ENCODE results near the gene SYK.
"Not testable (repeated sequence)": the region's sequence is repeated elsewhere in the genome, so short reads cannot be mapped to it uniquely, and the experiment has no call there.

SYK gene

GRCh38 chr9:90871327-90871935, 69.8 kb downstream of the SYK start:
- in situ Hi-C loops (cut with MboI; ENCODE audit: low sequenced_read_pairs): loop anchor here (25.0 kb wide), 1 partner anchor 734 kb away; no protein-coding TSS in a partner anchor

DNA sequence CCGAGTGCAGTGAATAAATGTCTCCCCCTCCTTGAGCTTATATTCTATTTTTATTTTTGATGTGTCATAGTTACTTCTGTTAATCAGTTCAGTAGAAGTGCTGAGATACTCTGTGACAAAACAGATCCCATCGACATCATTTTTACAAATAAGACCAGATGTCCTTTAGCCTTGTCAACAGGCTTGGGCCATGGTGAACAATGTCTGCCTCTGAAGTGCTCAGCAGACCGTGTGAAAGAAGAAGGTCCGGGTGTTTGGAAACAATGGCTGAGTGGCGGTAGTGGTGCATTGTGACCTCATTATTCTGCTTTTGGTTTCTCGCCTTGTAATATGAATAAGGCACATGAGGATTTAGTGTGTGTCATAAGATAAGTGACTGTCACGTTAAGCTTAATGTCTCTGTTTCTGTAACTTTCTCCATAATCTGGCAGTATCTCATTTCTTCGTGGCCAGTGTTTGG, 71.2 kb downstream of the SYK start:
- in situ Hi-C loops (cut with MboI; ENCODE audit: low sequenced_read_pairs): loop anchor here (25.0 kb wide), 1 partner anchor 736 kb away; no protein-coding TSS in a partner anchor

DNA sequence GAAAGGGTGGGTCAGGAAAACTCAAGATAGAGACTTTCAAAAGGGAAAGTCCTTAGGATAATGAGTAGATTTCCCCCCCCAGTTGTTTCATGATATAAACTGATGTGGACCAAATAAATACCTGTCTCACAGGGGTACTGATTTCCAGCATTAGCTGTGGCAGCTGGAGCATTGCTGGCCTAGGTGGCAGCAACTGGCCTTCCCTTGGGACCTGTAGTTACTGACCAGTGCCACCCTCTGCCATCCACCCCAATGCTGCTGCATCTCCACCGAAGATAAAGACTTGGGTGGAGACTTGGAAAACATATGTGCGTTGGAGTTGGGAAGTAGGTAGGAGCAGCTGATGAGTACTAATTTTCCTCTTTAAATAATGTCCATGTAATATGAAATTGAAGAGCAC, 71.8 kb downstream of the SYK start:
- in situ Hi-C loops (cut with MboI; ENCODE audit: low sequenced_read_pairs): loop anchor here (25.0 kb wide), 1 partner anchor 736 kb away; no protein-coding TSS in a partner anchor

GRCh38 chr9:90874194-90874593, 72.6 kb downstream of the SYK start:
- in situ Hi-C loops (cut with MboI; ENCODE audit: low sequenced_read_pairs): loop anchor here (25.0 kb wide), 1 partner anchor 737 kb away; no protein-coding TSS in a partner anchor

DNA sequence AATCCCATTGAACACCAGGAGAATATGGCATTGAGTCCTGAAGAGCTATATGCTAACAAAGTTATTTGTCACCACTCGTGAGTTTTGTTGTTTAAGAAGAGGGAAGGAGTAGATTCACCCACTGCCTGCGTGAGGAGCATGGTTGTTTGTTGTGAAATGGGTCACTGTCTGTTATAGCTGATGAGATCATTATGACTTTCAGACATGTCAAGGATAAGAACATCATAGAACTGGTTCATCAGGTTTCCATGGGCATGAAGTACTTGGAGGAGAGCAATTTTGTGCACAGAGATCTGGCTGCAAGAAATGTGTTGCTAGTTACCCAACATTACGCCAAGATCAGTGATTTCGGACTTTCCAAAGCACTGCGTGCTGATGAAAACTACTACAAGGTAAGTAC, 76.9 kb downstream of the SYK start:
- in situ Hi-C loops (cut with MboI; ENCODE audit: low sequenced_read_pairs): no loop called here

DNA sequence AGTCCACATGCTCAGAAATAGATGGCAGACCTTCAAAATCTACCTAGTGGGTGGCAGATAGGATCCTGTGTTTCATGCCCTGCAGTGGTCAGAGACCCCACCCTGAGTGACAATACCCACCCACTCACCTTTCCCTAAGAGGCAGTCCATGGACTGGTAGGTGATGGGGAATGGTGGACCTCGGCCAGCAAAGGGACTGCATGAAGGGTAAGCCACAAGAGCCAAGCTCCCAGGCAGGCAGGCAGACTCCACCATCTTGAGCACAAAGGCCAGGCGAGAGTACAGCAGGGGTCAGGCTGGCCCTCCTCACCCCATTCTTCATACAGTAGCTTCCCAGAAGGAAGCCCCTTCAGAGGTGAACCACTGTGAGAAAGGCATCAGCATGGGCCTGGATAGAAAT, 78.4 kb downstream of the SYK start:
- in situ Hi-C loops (cut with MboI; ENCODE audit: low sequenced_read_pairs): no loop called here

GRCh38 chr9:90880669-90881068, 79.0 kb downstream of the SYK start:
- in situ Hi-C loops (cut with MboI; ENCODE audit: low sequenced_read_pairs): no loop called here

- in situ Hi-C loops (cut with MboI; ENCODE audit: low sequenced_read_pairs): no loop called here
Measured at GRCh38 chr9:90881648-90882047, 80.0 kb downstream of the SYK start.

DNA sequence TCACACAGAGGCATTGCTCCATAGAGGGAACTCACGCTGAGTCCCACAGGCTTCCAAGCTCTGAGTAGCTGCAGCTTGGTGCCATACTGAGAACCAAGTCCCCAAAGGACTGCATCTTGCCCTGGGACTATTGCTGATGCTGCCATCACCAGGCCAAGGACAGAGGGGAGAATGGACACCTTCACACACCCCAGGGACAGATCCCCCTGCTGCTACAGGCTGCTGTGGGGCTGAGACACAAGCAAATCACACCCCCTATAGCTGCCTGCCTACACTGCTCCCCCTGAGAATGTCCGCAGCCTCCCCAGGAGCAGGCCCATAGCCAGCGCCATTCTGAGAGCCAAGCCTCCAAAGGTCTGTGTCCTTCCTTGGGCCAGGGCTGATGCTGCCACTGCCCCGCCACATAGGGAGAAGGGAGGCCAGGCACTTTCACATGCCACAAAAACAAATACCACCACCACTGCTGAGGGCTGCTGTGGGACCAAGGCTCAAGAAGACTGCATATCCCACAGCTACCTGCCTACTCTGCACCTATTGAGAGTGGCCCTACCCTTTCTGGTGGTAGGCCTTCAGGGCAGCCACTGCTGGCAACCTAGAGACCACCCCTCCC, 81.5 kb downstream of the SYK start:
- in situ Hi-C loops (cut with MboI; ENCODE audit: low sequenced_read_pairs): no loop called here

GRCh38 chr9:90883661-90884060, 82.0 kb downstream of the SYK start:
- in situ Hi-C loops (cut with MboI; ENCODE audit: low sequenced_read_pairs): no loop called here

- in situ Hi-C loops (cut with MboI; ENCODE audit: low sequenced_read_pairs): no loop called here
Measured at GRCh38 chr9:90884178-90884577, 82.6 kb downstream of the SYK start.

DNA sequence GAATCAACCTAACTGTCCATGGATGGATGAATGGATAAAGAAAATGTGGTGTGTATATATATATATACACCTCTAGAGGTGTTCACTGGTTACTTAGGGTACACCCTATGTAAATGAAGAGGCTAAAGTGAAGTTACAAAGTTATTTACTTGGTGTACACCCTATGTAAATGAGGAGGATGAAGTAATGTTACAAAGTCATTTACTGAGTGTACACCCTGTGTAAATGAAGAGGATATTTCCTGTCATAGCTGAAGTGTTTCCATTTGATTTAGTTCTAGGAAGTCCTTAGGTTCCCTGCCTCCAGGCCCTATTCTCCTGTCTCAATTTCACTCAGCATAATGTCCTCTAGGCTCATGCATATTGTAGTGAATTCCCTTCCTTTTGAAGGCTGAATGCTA, 85.2 kb downstream of the SYK start:
- in situ Hi-C loops (cut with MboI; ENCODE audit: low sequenced_read_pairs): not testable (repeated sequence)

GRCh38 chr9:90888941-90889340, 87.3 kb downstream of the SYK start:
- in situ Hi-C loops (cut with MboI; ENCODE audit: low sequenced_read_pairs): no loop called here

- in situ Hi-C loops (cut with MboI; ENCODE audit: low sequenced_read_pairs): no loop called here
Measured at GRCh38 chr9:90890146-90890810, 88.7 kb downstream of the SYK start.

GRCh38 chr9:90891308-90892040, 89.9 kb downstream of the SYK start:
- in situ Hi-C loops (cut with MboI; ENCODE audit: low sequenced_read_pairs): no loop called here

GRCh38 chr9:90892918-90893317, 91.3 kb downstream of the SYK start:
- in situ Hi-C loops (cut with MboI; ENCODE audit: low sequenced_read_pairs): no loop called here

- in situ Hi-C loops (cut with MboI; ENCODE audit: low sequenced_read_pairs): no loop called here
Measured at GRCh38 chr9:90893706-90894105, 92.1 kb downstream of the SYK start.

DNA sequence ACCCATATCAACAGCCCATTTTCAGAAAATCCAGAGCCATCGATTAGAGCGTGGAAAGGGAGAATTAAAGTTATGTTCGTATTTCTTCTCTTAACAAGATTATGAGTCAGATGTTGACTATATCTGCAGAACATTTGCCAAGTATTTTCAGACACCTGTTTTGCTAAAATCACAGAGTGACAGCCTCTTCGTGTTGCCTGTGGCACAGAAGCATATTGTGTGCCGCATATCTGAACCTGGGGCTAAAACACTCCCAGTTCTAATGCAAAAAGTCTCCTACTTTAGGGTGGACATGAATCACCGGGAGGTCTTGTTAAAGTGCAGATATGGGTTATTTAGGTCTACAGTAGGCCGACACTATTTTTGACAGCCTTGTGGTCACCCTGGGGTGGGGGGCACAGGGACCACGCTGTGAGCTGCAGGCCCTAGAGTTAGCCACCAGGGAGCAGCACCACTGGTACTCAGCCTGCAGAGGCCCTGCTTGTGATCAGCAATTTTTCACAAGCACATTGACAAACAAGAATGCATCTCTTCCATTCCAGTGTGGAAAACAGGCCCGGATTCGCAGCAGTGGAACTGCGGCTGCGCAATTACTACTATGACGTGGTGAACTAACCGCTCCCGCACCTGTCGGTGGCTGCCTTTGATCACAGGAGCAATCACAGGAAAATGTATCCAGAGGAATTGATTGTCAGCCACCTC, 93.5 kb downstream of the SYK start:
- in situ Hi-C loops (cut with MboI; ENCODE audit: low sequenced_read_pairs): no loop called here

GRCh38 chr9:90895786-90896185, 94.2 kb downstream of the SYK start:
- in situ Hi-C loops (cut with MboI; ENCODE audit: low sequenced_read_pairs): no loop called here

DNA sequence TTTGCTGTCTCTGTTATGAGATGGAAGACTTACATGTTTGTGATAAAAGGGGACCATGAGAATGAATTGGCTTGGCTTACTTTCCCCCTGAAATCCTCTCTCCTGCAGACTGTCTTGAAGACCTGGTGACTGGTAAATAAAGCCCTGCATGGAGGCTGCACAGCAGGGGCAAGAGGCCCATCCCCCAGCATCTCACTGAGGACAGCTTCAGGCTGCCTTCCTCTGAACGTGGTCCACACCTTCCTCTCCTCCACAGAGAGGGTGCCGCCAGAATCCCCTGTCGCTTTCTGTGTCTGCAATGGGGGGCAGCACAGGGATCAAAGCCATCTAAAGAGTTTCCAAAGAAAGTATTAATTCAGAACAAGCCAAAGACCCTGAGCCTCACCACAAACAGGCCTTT, 94.6 kb downstream of the SYK start:
- in situ Hi-C loops (cut with MboI; ENCODE audit: low sequenced_read_pairs): no loop called here

DNA sequence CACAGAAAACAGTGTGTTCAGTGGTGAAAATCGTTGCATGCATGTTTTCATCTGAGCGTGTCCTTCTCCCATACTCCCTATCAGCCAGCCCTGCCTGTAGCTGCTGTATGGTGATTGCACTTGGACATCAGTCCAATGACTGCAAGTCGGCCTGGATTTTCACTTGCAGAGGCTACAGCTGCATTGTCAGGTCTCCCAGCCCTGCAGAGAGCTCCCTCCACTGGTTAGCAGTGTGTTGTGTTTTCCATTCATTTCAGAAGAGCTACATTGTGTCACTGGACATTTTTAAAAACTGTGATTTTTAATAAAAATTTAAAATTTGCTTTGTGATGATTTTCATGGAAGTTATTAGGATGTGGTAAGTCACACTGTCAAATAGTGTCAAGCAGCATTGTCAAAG, 96.6 kb downstream of the SYK start:
- in situ Hi-C loops (cut with MboI; ENCODE audit: low sequenced_read_pairs): no loop called here

Data from HL-60/S4 treated with phorbol 12-myristate 13-acetate at 8.2 ng/mL for 4 days and 3 days (cell line).